Cardiac muscle cell (in vitro differentiated cells and primary cell): ENCODE results near the gene TRIO. TPM values are rescaled to one million over a fixed set of nuclear protein-coding genes. Genes with fewer than 3 reads are reported as not detected.

Experiments
- DNase-seq, 2 donors: peaks; one replicate each; pipeline versions ENCODE4 v3.0.0 to v3.0.0-alpha.2; 2010 to 2017; ENCODE audit warnings: low read depth in 1 of 2, low spot score in 1 of 2
- H3K27ac ChIP-seq: fragments of 200-600 bp; sonication (generic); 2 replicates; pipeline ENCODE4 v1.5.1; 2016
- H3K27me3 ChIP-seq: fragments of 200-600 bp; sonication (generic); 2 replicates; pipeline ENCODE4 v1.6.0; 2016; ENCODE audit warnings: control low read depth
- H3K36me3 ChIP-seq: fragments of 200-600 bp; sonication (generic); 2 replicates; pipeline ENCODE4 v1.5.1; 2016; ENCODE audit warnings: control low read depth
- H3K4me1 ChIP-seq: fragments of 200-600 bp; sonication (generic); 2 replicates; pipeline ENCODE4 v1.8.1; 2017; ENCODE audit warnings: low read depth, mild to moderate bottlenecking, mixed run types
- H3K4me3 ChIP-seq: fragments of 200-600 bp; sonication (generic); 2 replicates; pipeline ENCODE4 v1.5.1; 2016; ENCODE audit warnings: mild to moderate bottlenecking
- H3K9me3 ChIP-seq: fragments of 200-600 bp; sonication (generic); 2 replicates; pipeline ENCODE4 v1.5.1; 2017; ENCODE audit warnings: low read depth, mild to moderate bottlenecking, control low read depth
- CTCF ChIP-seq: IDR thresholded peaks from 2 replicates; pipeline ENCODE4 v1.5.1; 2012; ENCODE audit warnings: low read depth, mild to moderate bottlenecking, low read length
- polyA plus RNA-seq: library from polyadenylated mRNA; unstranded; fragments of >200 nt; fragmentation: Nextera tagmentation; extraction: Ambion mirVana; gene quantifications from 2 replicates; pipeline ENCODE4 v1.2.1, GENCODE V29; 2016
- total RNA-seq: library from RNA; depleted of rRNA; stranded (reverse); fragments of >200 nt; gene quantifications from 2 replicates; pipeline ENCODE4 v1.2.3, GENCODE V29; 2016

Gene TRIO
- total and polyA plus RNA-seq, 2 experiments from 2014 or later: 15.5 to 104 TPM

- no peak overlapping the region for H3K4me3 ChIP-seq
- no peak overlapping the region for H3K27ac ChIP-seq
- H3K36me3 ChIP-seq: peaks cover 5% of the 10 kb centered on the region
- H3K4me1 ChIP-seq: peaks cover 5% of the 10 kb centered on the region
- DNase-seq: no peak
- H3K27me3 ChIP-seq: no peaks in the 10 kb centered on the region
- H3K9me3 ChIP-seq: no peaks in the 10 kb centered on the region
- no peak for TF ChIP-seq CTCF
Observed at GRCh38 chr5:14328144-14328543, 185.0 kb downstream of the TRIO start.

- no peak for DNase-seq
- TF ChIP-seq CTCF: no peak
- H3K27ac ChIP-seq: no peak overlapping the region
- no peaks in the 10 kb centered on the region for H3K27me3 ChIP-seq
- no peak overlapping the region for H3K4me3 ChIP-seq
- peaks cover 5% of the 10 kb centered on the region for H3K36me3 ChIP-seq
- no peaks in the 10 kb centered on the region for H3K9me3 ChIP-seq
- H3K4me1 ChIP-seq: no peaks in the 10 kb centered on the region
Observed at GRCh38 chr5:14330291-14330690, 187.1 kb downstream of the TRIO start.

GRCh38 chr5:14330729-14331385, 187.7 kb downstream of the TRIO start:
- H3K27ac ChIP-seq: no peak overlapping the region
- H3K4me1 ChIP-seq: no peaks in the 10 kb centered on the region
- peaks cover 5% of the 10 kb centered on the region for H3K36me3 ChIP-seq
- H3K9me3 ChIP-seq: no peaks in the 10 kb centered on the region
- no peaks in the 10 kb centered on the region for H3K27me3 ChIP-seq
- DNase-seq: no peak
- TF ChIP-seq CTCF: no peak
- no peak overlapping the region for H3K4me3 ChIP-seq

- H3K36me3 ChIP-seq: peaks cover 7% of the 10 kb centered on the region
Observed at GRCh38 chr5:14331386-14331781, 188.2 kb downstream of the TRIO start.

GRCh38 chr5:14332038-14332631, 189.0 kb downstream of the TRIO start:
- H3K27ac ChIP-seq: no peak overlapping the region
- H3K36me3 ChIP-seq: peaks cover 14% of the 10 kb centered on the region
- H3K9me3 ChIP-seq: no peaks in the 10 kb centered on the region
- no peak for DNase-seq
- no peaks in the 10 kb centered on the region for H3K27me3 ChIP-seq
- no peak overlapping the region for H3K4me3 ChIP-seq
- no peak for TF ChIP-seq CTCF
- H3K4me1 ChIP-seq: no peaks in the 10 kb centered on the region

More at GRCh38 chr5:14331386-14331781, 188.2 kb downstream of the TRIO start:
- TF ChIP-seq CTCF: no peak
- Histone ChIP-seq H3K4me1 (no peaks in the 10 kb centered on the region), H3K4me3 (no peak overlapping the region), H3K27ac (no peak overlapping the region), H3K9me3 (no peaks in the 10 kb centered on the region), H3K27me3 (no peaks in the 10 kb centered on the region)
- DNase-seq: no peak
